ENCODE data around the gene HNRNPLL.

The HNRNPLL gene

DNA sequence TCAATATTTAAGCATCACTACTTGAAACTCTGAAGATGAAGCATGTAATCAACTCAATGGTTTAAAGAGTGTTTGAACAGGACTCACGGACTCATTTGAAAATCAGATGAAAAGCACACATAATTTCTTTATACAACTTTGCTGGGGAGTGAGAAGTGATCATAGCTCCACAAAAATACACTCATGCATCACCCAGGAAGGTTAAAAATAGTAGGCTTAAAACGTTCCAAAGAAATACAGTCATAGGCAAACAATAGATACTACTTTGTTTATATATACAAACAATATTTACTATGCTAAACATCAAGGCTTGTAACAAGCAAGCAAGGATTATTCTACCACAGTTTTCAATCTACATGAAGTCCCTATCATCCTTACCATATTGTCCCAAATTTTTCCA, 11.6 kb downstream of the HNRNPLL start:
- no peak for FAIRE-seq

DNA sequence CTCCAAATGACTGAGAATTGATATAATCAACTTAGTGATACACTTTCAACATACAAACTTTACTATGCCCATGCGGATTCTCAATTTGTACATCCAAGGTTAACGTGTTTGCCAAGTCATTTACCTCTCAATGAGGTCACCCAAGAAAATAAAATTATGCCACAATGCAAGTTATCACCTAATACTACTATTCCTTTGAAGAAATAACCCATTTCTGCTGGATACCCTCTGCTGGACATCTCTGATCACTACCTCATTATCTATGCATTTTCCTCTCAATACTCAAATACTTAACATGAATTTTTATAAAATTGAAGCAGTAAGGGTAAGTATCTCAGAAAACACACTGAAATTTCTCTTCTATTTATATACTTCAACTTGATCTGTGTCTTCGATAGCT, 12.7 kb downstream of the HNRNPLL start:
- peak; percentile 61 for FAIRE-seq

DNA sequence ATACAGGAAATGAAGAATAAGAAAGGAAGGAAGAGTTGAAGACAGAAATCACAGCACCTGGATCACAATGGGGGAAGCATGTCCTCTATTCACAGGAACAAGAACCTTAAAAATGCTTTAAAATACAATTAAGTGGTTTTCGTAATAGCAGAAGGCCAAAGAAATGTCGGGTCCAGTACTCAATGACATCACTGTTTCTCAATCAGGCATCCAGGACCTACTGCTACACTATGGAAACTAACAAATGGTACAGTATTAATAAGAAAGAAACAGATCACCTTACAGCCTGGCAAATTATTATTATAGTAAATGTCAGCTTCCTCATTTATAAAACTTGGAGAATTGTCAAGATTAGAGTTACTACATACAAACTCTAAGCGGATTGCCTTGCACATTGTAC, 15.8 kb downstream of the HNRNPLL start:
- no peak for FAIRE-seq

DNA sequence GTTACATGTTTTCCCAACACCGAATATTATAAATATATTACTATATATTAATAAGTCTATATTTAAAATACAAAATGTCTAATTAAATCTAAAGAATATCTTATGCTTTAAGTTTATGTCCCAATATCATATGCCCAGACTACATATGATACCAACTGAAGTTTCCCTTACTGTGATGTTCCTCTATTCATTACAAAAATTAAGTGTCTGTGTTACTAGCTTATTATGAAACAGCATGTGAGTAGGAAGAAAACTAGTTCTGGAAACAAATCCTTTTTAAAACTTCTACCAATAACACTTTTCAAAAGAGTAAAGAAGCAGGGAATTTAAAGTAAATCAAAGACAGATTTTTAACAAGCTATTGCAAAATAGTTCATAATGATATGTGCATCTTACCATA, 17.8 kb downstream of the HNRNPLL start:
- FAIRE-seq = peak; percentile 59

DNA sequence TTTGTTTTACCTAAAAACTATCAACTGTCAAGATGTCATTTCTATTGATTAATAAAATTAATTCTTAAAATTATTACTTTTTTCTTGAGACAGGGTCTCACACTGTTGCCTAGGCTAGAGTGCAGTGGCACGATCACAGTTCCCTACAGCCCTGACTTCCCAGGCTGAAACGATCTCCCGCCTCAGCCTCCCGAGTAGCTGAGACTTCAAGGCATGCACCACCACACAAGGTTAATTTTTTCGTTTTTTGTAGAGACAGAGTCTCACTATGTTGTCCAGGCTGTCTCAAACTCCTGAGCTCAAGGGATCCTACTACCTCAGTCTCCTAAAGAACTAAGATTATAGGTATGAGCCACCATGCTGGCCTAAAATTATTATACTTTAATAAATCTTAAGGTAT, 18.7 kb downstream of the HNRNPLL start:
- no peak for FAIRE-seq

DNA sequence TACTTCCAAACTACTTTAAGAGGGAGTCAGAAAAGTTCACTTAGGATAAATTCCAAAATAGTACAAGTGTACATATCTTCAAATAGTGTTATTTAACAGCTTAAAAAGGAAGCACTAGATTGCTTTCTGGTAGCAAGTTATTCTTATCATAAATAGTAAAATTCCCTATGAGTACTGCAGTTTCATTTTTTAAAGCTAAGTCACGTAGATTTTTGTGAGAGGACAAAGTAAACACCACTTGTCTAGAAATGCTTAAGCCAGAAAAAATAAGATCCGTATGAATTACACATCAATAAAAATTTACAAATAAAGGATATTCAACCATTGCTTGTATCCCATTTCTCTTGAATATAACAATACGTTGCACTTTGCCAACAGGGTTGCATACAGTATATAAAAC, 19.2 kb downstream of the HNRNPLL start:
- FAIRE-seq = no peak

DNA sequence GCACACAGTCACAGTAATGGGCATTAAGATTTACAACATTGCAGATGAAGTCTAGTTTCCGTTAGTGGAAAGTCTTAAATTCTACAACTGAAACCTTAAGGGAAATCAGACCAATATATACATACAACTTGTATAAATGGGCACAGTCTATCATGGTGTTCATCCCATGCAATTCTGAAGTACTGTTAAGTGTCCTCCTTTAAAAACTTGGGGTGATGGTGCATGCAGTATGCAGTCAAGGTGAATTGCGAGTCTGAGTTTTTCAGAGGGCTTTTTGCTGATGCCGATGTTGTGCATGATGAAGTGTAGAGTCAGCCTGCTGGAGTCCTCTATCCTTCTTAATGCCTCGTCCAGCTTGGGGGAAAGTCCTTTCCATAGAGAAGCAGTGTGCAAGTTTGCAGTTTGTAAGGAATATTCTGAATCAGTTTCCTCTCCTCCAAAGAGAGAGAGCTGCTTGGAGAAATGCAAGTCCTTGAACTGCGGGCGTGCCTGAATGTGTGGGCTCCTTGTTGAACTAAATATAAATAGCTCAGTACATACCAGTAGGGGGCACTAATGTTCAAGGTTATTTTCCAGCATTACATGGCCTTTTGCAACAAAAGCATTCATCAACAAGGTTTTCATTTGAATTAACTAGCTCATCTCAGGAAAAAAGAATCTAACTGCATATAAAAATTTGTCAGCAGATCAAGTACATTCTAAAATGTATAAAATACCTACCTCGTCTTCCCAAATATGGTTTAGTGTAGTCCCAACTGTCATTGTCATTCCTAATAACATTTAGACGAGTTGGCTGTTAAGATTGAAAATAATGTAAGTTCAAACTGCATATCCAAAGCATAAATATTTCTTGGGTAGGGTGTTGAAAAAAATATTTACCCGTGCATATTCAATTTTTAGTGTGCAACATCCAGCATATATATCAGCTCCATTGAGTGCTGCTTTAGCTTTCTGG, 21.3 kb downstream of the HNRNPLL start:
- peak; percentile 93 for FAIRE-seq

- no peak for FAIRE-seq
Observed at GRCh38 chr2:38580115-38580636, 22.6 kb downstream of the HNRNPLL start.

DNA sequence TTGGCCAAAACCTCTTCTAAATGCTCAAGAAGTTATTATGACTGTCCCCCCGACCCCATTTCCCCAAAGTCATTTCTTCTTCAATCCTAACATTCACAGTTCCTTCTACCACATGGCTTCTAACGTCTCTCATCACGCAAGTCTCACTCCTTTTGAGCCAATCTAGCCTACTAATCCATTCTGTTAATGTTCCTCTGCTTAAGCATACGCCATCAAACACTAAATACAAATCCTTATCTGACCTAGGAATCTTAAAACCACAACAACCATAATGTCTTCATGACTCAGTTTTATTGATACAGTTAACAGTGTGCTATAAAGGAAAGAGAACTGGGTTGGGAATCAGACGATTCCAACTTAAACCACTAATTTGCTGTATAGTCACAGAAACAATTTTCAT, 23.9 kb downstream of the HNRNPLL start:
- FAIRE-seq = no peak

DNA sequence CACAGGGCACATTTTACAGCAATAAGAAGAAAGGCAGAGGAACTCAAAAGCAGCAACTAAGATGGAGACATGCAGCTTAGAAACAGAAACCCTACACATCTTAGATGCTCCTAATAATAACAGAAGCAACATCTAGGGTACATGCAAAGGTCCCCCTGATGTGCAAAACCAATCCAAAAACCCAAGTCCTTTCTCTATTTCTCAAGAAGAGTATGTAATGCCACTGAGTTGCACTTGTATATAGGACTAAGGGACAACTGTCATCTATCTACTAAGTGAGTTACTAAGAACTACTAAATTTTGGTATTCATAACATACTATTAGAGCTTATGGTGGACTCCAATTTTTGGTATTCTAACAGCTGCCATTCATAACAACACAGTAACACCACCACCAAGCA, 28.4 kb downstream of the HNRNPLL start:
- no peak for FAIRE-seq

DNA sequence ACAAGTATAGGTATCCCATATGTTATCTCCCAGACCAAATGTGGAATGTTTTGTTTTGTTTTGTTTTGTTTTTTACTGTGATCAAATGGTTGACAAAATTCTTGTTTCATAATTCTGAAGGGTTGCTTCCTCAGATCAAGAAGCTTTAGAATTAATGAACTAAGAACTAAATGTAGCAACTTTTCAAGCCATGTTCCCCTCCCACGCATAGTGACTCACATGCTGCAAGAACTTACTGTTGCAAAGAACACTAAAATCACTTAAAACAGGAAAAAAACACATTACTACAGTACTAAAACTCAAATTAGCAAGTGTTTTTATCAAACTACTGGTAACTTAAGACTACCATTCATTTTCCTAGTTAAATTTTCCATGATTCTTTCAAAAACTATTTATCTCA, 30.6 kb downstream of the HNRNPLL start:
- FAIRE-seq = no peak

DNA sequence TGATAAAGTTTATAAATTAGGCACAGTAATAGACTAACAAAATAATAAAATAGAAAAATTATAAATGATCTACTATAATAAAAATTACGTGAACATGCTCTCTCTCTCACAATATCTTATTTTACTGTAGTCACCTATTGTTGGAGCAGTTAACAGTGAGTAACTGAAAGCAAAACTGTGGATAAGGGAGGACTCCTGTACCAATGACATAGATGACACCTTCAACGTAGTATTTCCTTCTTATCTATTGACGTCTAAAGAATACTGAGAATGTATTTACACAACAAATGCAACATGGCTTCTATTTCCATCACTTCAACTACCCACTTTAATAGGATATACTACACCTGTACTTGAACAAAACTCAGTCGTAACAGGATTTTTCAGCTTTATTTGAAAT, 31.5 kb downstream of the HNRNPLL start:
- peak; percentile 45 for FAIRE-seq

GRCh38 chr2:38568724-38569436, 33.8 kb downstream of the HNRNPLL start:
- no peak for FAIRE-seq

DNA sequence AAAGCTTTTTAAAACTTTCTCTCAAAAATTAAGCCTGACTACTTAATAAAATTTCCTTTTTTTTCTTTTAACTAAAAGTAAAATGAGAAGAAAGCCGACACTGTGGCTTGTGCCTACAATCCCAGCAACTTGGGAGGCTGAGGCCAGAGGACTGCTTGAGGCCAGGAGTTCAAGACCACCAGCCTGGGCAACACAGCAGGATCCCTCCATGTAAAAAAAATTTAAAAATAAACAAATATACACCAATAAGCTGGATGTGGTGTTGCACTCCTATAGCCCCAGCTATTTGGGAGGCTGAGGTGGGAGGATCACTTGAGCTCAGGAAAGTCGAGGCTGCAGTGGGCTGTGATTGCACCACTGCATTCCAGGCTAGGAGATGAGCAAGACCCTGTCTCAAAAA, 37.4 kb downstream of the HNRNPLL start:
- FAIRE-seq = no peak

GRCh38 chr2:38561691-38562090, 41.0 kb downstream of the HNRNPLL start:
- FAIRE-seq = no peak

DNA sequence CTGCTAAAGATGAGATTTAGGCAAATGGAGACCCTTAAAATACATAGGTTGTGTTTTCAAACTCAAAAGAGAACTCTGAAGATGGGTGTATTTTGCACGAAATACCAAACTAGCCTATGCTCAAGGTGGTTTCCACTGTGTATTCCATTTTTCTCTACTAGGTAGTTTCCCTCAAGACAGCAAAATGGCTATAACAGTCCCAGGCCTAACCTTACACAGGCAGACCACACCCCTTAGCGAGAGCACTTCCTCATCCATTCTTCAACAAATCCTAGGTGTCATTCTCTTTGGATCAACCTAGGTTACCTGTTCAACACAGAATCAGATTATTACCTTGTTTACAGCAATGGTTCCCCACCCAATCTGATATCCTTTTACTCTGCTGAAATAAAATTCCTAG, 42.6 kb downstream of the HNRNPLL start:
- no peak for FAIRE-seq

GRCh38 chr2:38557981-38558380, 44.7 kb downstream of the HNRNPLL start:
- no peak for FAIRE-seq

GRCh38 chr2:38557217-38557616, 45.5 kb downstream of the HNRNPLL start:
- FAIRE-seq = no peak

- FAIRE-seq = no peak
Observed at GRCh38 chr2:38556006-38556801, 46.5 kb downstream of the HNRNPLL start.

DNA sequence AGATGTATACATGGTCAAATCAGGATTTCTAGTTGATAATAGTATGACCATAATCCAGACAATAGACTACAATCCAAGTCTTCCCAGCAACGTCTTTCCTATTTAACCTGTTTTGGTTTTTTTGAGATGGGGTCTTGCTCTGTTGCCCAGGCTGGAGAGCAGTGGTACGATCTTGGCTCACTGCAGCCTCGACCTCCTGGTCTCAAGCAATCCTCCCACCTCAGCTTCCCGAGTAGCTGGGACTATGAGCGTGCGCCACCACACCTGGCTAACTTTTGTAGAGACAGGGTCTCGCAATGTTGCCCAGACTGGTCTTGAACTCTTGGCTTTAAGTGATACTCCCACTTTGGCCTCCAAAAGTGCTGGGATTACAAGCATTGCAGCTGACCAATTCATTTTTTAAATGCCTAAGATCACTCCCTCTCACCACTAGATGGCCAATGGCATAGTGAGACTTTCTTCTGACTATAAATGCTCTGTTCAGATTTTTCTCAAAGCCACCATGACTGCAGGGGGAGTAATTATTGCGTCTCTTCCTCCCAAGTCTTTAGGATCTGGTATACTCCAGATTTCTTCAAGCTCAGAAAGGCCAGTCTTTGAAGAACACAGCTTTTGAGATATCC, 47.6 kb downstream of the HNRNPLL start:
- no peak for FAIRE-seq

DNA sequence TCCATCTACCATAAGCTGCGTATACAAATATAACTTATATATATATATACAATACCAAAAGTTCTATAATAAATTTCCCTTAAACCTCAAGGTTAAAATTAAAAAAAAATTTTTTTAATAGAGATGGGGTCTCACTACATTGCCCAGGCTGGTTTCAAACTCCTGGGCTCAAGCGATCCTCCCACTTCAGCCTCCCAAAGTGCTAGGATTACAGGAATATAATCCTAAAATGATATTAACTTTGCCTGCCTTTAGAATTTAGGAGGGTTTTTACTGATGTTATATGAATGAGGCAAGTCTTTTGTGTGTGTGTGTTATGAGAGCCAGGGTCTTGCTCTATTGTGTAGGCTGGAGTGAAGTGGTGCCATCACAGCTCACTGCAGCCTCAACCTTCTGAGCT, 49.2 kb downstream of the HNRNPLL start:
- no peak for FAIRE-seq

- no peak for FAIRE-seq
Observed at GRCh38 chr2:38552259-38552658, 50.5 kb downstream of the HNRNPLL start.

DNA sequence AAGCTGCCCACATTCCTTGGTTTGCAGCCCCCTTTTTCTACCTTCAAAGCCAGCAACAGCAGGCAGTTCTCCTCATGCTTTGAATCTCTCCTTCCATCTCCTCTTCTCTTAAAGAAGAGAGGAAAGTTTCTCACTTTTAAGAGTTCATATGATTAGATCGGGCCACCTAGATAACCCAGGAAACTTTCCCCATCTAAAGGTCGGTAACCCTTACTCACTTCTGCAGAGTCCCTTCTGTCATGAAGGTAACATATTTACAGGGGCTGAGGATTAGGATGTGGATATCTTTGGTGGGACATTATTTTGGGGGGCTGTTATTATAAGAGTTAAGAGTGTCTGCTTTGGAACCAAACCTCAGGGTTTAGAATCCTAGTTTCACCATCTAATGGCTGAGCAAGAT, 51.0 kb downstream of the HNRNPLL start:
- no peak for FAIRE-seq
